GM23248 (cell line): ENCODE measurements around the gene NAV2. TPM values are rescaled to one million over a fixed set of nuclear protein-coding genes. Genes with fewer than 3 reads are reported as not detected.

ENCODE experiments used
- DNase-seq: peaks from one replicate; pipeline ENCODE4 v3.0.0-alpha.2; 2015
- H2AFZ ChIP-seq: fragments of 200-600 bp; sonication (generic); 2 replicates; pipeline ENCODE4 v1.6.1; 2016; ENCODE audit warnings: antibody characterized with exemption
- H3F3A ChIP-seq: fragments of 200-600 bp; sonication (generic); 2 replicates; pipeline ENCODE4 v1.6.1; 2016; ENCODE audit warnings: mild to moderate bottlenecking, antibody characterized with exemption, mixed run types; ENCODE audit not compliant: insufficient read depth
- H3K27ac ChIP-seq: fragments of 200-600 bp; sonication (generic); 2 replicates; pipeline ENCODE4 v1.5.1; 2016; ENCODE audit warnings: mild to moderate bottlenecking
- H3K27me3 ChIP-seq: fragments of 200-600 bp; sonication (generic); replicated peaks from 2 replicates; pipeline ENCODE4 v1.6.1; 2016; ENCODE audit warnings: mild to moderate bottlenecking; ENCODE audit not compliant: insufficient read depth
- H3K36me3 ChIP-seq: fragments of 200-600 bp; sonication (generic); 2 replicates; pipeline ENCODE4 v1.6.1; 2016; ENCODE audit warnings: low read depth, mild to moderate bottlenecking
- H3K4me1 ChIP-seq: fragments of 200-600 bp; sonication (generic); 2 replicates; pipeline ENCODE4 v1.6.1; 2016; ENCODE audit warnings: mild to moderate bottlenecking; ENCODE audit not compliant: insufficient read depth
- H3K4me2 ChIP-seq: fragments of 200-600 bp; sonication (generic); one replicate; pipeline ENCODE4 v1.6.1; 2016; ENCODE audit warnings: mild to moderate bottlenecking; ENCODE audit not compliant: unreplicated experiment
- H3K4me3 ChIP-seq: fragments of 200-600 bp; sonication (generic); 2 replicates; pipeline ENCODE4 v1.5.1; 2016; ENCODE audit warnings: mild to moderate bottlenecking
- H3K79me2 ChIP-seq: fragments of 200-600 bp; sonication (generic); 2 replicates; pipeline ENCODE4 v1.6.1; 2016; ENCODE audit warnings: mild to moderate bottlenecking; ENCODE audit not compliant: insufficient read depth
- H3K9ac ChIP-seq: fragments of 200-600 bp; sonication (generic); 2 replicates; pipeline ENCODE4 v1.6.1; 2016; ENCODE audit warnings: mild to moderate bottlenecking
- H3K9me2 ChIP-seq: fragments of 200-600 bp; sonication (generic); 2 replicates; pipeline ENCODE4 v1.6.1; 2016; ENCODE audit warnings: mixed run types, mild to moderate bottlenecking, moderate library complexity; ENCODE audit not compliant: insufficient read depth
- H3K9me3 ChIP-seq: fragments of 200-600 bp; sonication (generic); one replicate; pipeline ENCODE4 v1.6.1; 2017; ENCODE audit warnings: low read depth
- H4K20me1 ChIP-seq: fragments of 200-600 bp; sonication (generic); 2 replicates; pipeline ENCODE4 v1.6.0; 2016; ENCODE audit not compliant: insufficient read depth
- EZH2 ChIP-seq: fragments of 200-600 bp; sonication (generic); IDR thresholded peaks from 2 replicates; pipeline ENCODE4 v1.6.1; 2018; ENCODE audit warnings: antibody characterized with exemption, mild to moderate bottlenecking; ENCODE audit not compliant: insufficient read depth, poor library complexity, severe bottlenecking
- EZH2phosphoT487 ChIP-seq: fragments of 200-600 bp; sonication (generic); IDR thresholded peaks from 2 replicates; pipeline ENCODE4 v1.6.1; 2018; ENCODE audit warnings: antibody characterized with exemption, moderate library complexity, mild to moderate bottlenecking, low read depth; ENCODE audit not compliant: insufficient read depth
- WGBS, 2 experiments: methylation state at CpG; one replicate each; pipeline ENCODE4 v1.1.6; 2015 to 2017; ENCODE audit warnings: low lambda C conversion rate in 2 of 2, low coverage in 1 of 2; ENCODE audit errors: missing lambda C conversion rate in 2 of 2; 5-methylcytosine and 5-hydroxymethylcytosine counted together
- in situ Hi-C: fragments of 300-500 bp; cut with MboI; formaldehyde crosslinking; loops from 2 replicates; pipeline ENCODE4 v1.15.0; 2020
- polyA plus RNA-seq: library from polyadenylated mRNA; unstranded; fragments of >200 nt; fragmentation: Nextera tagmentation; extraction: Ambion mirVana; gene quantifications from 2 replicates; pipeline ENCODE4 v1.2.1, GENCODE V29; 2016
- total RNA-seq: library from RNA; depleted of rRNA; stranded (reverse); fragments of >200 nt; shearing (Covaris generic); gene quantifications from 2 replicates; pipeline ENCODE4 v1.2.3, GENCODE V29; 2014

NAV2 gene
- total and polyA plus RNA-seq, 2 experiments from 2014 or later: 5.7 to 11.9 TPM

DNA sequence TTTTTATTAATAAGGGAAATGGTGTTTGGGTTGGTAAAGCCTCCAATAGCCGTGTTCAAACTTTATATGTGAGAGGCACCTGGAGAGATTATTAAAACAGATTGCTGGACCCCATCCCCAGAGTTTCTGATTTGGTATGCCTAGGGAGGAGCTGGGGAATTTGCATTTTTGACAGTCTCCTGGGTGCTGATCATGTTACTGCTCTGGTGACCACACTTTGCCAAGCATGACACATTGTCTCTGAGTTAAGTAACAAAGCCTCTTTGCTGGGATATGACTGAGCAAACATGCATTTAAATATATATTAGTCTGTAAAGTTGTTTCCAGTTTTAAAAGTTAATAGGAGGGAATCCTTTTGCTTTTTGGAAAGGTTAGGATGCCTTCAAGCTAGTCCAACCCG lies 140.4 kb downstream of the NAV2 start:
- Histone ChIP-seq H3K4me3 (no peak overlapping the region), H3F3A (peaks cover 23% of the 10 kb centered on the region), H3K27me3 (no peaks in the 10 kb centered on the region), H3K9me3 (no peaks in the 10 kb centered on the region), H3K9me2 (no peaks in the 10 kb centered on the region), H4K20me1 (peaks cover 6% of the 10 kb centered on the region; the same call in 1 of the 2 replicates), H3K9ac (no peak overlapping the region), H3K27ac (peak overlapping the region; percentile 21; the same call in 1 of the 2 replicates), H3K79me2 (peaks cover 92% of the 10 kb centered on the region), H2AFZ (no peak overlapping the region), H3K4me1 (peaks cover 22% of the 10 kb centered on the region; the same call in 1 of the 2 replicates), H3K4me2 (no peak overlapping the region), H3K36me3 (no peaks in the 10 kb centered on the region)
- WGBS, 2 experiments: 78 to 82% methylated on average over 2 of the region's 2 CpGs
- in situ Hi-C loops: no loop called here
- TF ChIP-seq EZH2: no peak
- TF ChIP-seq EZH2phosphoT487: no peak
- peak; percentile 81 for DNase-seq

DNA sequence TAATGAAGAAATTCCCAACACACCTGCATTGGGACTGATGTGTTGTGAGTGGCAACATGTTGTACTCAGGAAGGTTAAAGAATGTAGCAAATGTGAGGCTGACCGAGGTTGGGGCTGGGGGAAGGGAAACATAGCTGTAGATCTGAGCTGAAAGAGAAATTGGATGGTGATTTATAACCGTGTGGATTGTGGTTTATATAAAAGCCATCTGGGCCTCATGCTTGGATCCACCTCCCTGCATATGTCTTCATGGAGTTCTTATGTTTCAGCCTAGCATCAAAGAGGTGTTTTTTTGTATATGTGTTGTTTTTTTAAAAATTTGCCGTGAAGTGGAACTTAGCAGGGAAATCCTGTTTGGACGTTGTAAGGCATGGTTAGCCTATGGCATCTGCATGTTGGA lies 141.3 kb downstream of the NAV2 start:
- in situ Hi-C loops: no loop called here
- peaks cover 92% of the 10 kb centered on the region for H3K79me2 ChIP-seq
- H3K9ac ChIP-seq: no peak overlapping the region

DNA sequence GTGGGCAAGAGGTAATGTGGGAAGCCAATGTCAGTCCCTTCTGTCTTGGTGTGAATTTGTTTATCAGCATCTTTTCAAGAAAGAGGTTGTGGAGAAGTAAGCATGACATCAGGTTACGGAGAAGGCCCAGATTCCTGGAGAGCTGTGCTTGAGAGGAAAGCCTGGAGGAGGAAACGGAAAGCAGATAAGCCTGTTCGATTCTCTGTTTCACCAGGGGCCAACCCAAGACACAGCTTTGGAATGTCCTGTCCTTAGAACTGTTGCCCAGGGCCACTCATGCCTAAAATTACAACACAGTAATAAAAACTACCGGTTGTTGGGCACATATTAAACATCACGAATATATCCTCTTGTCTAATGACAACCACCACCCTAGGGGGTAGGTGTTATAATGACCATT lies 148.5 kb downstream of the NAV2 start:
- H3K9me2 ChIP-seq: no peaks in the 10 kb centered on the region
- no peaks in the 10 kb centered on the region for H3K27me3 ChIP-seq
- H3K4me3 ChIP-seq: no peak overlapping the region
- no peak overlapping the region for H3K27ac ChIP-seq
- no peak overlapping the region for H2AFZ ChIP-seq
- peaks cover 17% of the 10 kb centered on the region; the same call in 1 of the 2 replicates for H3F3A ChIP-seq
- no peaks in the 10 kb centered on the region for H4K20me1 ChIP-seq
- in situ Hi-C loops: no loop called here
- no peaks in the 10 kb centered on the region for H3K9me3 ChIP-seq
- no peaks in the 10 kb centered on the region for H3K4me1 ChIP-seq
- H3K4me2 ChIP-seq: no peak overlapping the region
- H3K9ac ChIP-seq: no peak overlapping the region
- TF ChIP-seq EZH2phosphoT487 (no peak), EZH2 (no peak)
- 69 to 74% methylated on average over 5 of the region's 5 CpGs for WGBS, 2 experiments
- H3K79me2 ChIP-seq: peaks cover 80% of the 10 kb centered on the region
- peak; percentile 7 for DNase-seq
- no peaks in the 10 kb centered on the region; the same call in 1 of the 2 replicates for H3K36me3 ChIP-seq

More for the DNA sequence above, 141.3 kb downstream of the NAV2 start:
- peaks cover 22% of the 10 kb centered on the region; the same call in 1 of the 2 replicates for H3K4me1 ChIP-seq
- no peaks in the 10 kb centered on the region for H3K9me3 ChIP-seq
- H2AFZ ChIP-seq: no peak overlapping the region
- no peaks in the 10 kb centered on the region for H3K9me2 ChIP-seq
- H4K20me1 ChIP-seq: peaks cover 6% of the 10 kb centered on the region; the same call in 1 of the 2 replicates
- no peak for DNase-seq
- H3K27me3 ChIP-seq: no peaks in the 10 kb centered on the region
- peaks cover 30% of the 10 kb centered on the region for H3F3A ChIP-seq
- WGBS, 2 experiments: 59 to 63% methylated on average over 4 of the region's 4 CpGs
- no peak overlapping the region for H3K4me3 ChIP-seq
- no peak overlapping the region for H3K27ac ChIP-seq
- TF ChIP-seq EZH2phosphoT487: no peak
- TF ChIP-seq EZH2: no peak
- no peaks in the 10 kb centered on the region for H3K36me3 ChIP-seq
- H3K4me2 ChIP-seq: no peak overlapping the region

DNA sequence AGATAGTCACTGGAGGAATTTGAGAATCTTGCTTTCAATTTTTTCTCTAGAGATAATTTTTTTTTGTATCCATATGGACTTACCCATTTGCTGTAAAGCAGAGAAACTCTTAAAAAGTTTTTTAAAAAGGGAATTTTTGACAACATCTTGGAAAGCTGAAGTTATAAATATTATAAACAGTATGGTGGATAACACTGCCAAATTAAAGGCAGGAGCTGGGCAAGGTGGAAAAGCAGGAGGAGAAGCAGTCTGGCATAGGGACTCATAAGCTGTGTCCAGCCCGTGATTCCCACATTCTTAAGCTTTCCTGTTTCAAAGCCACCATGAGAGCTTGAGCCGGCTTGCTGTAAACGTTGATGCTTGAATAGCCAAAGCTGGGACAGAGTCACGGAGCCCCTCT lies 149.5 kb downstream of the NAV2 start:
- Histone ChIP-seq H3K79me2 (peaks cover 79% of the 10 kb centered on the region), H3K4me3 (no peak overlapping the region), H3K9me3 (no peaks in the 10 kb centered on the region), H3K27me3 (no peaks in the 10 kb centered on the region), H3K4me1 (no peaks in the 10 kb centered on the region), H3F3A (peaks cover 22% of the 10 kb centered on the region), H3K9ac (no peak overlapping the region), H3K9me2 (no peaks in the 10 kb centered on the region), H3K27ac (no peak overlapping the region), H3K4me2 (no peak overlapping the region), H4K20me1 (no peaks in the 10 kb centered on the region), H2AFZ (no peak overlapping the region), H3K36me3 (no peaks in the 10 kb centered on the region; the same call in 1 of the 2 replicates)
- DNase-seq: no peak
- TF ChIP-seq EZH2 (no peak), EZH2phosphoT487 (no peak)
- in situ Hi-C loops: no loop called here
- 89 to 90% methylated on average over 4 of the region's 4 CpGs for WGBS, 2 experiments
